Muscle layer of duodenum (tissue), 2 donors: ENCODE results near the gene PRKCQ.
"Not testable (repeated sequence)": the region's sequence is repeated elsewhere in the genome, so short reads cannot be mapped to it uniquely, and the experiment has no call there.

Experiments used
- H3K27ac ChIP-seq: one replicate; pipeline ENCODE4 v1.7.0; 2013; ENCODE audit warnings: mild to moderate bottlenecking, low read length
- H3K27me3 ChIP-seq: one replicate; pipeline ENCODE4 v1.7.0; 2013; ENCODE audit warnings: low read depth, mild to moderate bottlenecking, control low read depth, low read length
- H3K36me3 ChIP-seq, 2 donors: one replicate each; pipeline ENCODE4 v1.7.0; 2013; ENCODE audit warnings: low read length in 2 of 2, control low read depth in 1 of 2, mild to moderate bottlenecking in 1 of 2; ENCODE audit not compliant: insufficient read depth in 2 of 2, control insufficient read depth in 1 of 2
- H3K4me1 ChIP-seq, 2 donors: one replicate each; pipeline ENCODE4 v1.7.0; 2013; ENCODE audit warnings: low read length in 2 of 2, mild to moderate bottlenecking in 2 of 2, control low read depth in 1 of 2, moderate library complexity in 1 of 2; ENCODE audit not compliant: insufficient read depth in 2 of 2, control insufficient read depth in 1 of 2
- H3K4me3 ChIP-seq, 2 donors: one replicate each; pipeline ENCODE4 v1.7.0; 2013; ENCODE audit warnings: low read length in 2 of 2, low read depth in 1 of 2, mild to moderate bottlenecking in 1 of 2
- H3K9me3 ChIP-seq, 2 donors: one replicate each; pipeline ENCODE4 v1.7.0; 2013; ENCODE audit warnings: low read length in 2 of 2, control low read depth in 1 of 2, mild to moderate bottlenecking in 1 of 2; ENCODE audit not compliant: control insufficient read depth in 1 of 2
- donor health status: healthy.

Gene PRKCQ

DNA sequence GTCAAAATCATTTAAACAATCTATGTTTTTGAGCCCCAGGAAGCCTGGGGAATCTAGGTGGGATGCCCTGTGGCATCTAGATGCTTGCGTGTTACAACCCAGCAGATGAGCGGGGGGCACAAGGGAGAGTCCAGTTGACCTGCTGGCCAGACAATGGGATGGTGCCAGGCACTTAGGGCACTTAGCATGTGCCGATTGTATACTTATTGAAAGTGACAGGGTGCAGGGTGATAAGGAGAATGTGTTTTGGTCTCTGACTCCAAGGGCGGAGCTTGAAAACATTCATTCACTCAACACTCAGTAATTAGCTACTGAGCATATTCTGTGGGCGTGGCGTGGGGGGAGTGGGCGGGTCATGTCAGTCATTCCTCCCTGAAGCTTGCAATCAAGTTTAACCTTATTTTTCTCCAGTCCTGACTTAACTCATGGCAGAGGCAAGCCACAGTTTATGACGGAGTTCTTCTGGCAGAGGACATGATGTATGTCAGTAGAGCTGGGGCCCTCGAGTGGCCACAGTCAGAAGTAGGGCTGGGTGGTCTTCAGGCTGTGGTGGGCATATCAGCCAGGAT, 115.1 kb downstream of the PRKCQ start:
- no peaks in the 10 kb centered on the region for H3K4me1 ChIP-seq
- peaks cover 0 to 4% of the 10 kb centered on the region in 2 donors for H3K9me3 ChIP-seq
- H3K27me3 ChIP-seq = no peaks in the 10 kb centered on the region
- no peak overlapping the region for H3K4me3 ChIP-seq
- no peaks in the 10 kb centered on the region for H3K36me3 ChIP-seq
- no peak overlapping the region for H3K27ac ChIP-seq

DNA sequence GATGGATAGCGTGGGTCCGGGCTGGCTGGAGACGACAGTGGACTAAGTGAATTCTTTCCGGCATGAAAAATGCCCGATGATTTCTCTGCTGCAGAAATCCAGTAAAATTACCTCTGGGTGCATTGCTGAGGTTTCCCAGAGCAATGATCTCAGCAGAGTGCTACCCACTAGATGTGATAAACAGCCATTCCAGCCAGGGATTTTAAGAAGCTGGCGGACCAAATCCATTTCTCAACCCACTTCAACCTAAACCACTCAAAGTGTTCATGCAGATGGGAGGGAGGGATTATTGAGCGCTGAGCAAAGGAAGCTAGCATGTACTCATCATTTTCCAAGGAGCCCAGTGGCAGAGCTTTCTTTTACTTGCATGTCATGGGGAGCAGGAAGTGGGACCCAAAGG, 116.7 kb downstream of the PRKCQ start:
- no peaks in the 10 kb centered on the region for H3K4me1 ChIP-seq
- no peaks in the 10 kb centered on the region for H3K36me3 ChIP-seq
- no peak overlapping the region for H3K27ac ChIP-seq
- no peaks in the 10 kb centered on the region for H3K27me3 ChIP-seq
- no peak overlapping the region for H3K4me3 ChIP-seq
- H3K9me3 ChIP-seq = no peaks in the 10 kb centered on the region

- Histone ChIP-seq H3K9me3 (peaks cover 0 to 3% of the 10 kb centered on the region in 2 donors), H3K4me1 (no peaks in the 10 kb centered on the region), H3K27ac (no peak overlapping the region), H3K4me3 (no peak overlapping the region), H3K36me3 (no peaks in the 10 kb centered on the region), H3K27me3 (no peaks in the 10 kb centered on the region)
These were observed 118.1 kb downstream of the PRKCQ start for GRCh38 chr10:6461961-6462360.

- no peak overlapping the region for H3K27ac ChIP-seq
- H3K4me1 ChIP-seq = no peaks in the 10 kb centered on the region
- H3K4me3 ChIP-seq = no peak overlapping the region
- no peaks in the 10 kb centered on the region for H3K27me3 ChIP-seq
- peaks cover 0 to 3% of the 10 kb centered on the region in 2 donors for H3K9me3 ChIP-seq
- H3K36me3 ChIP-seq = no peaks in the 10 kb centered on the region
These were observed 119.1 kb downstream of the PRKCQ start for GRCh38 chr10:6460861-6461409.

DNA sequence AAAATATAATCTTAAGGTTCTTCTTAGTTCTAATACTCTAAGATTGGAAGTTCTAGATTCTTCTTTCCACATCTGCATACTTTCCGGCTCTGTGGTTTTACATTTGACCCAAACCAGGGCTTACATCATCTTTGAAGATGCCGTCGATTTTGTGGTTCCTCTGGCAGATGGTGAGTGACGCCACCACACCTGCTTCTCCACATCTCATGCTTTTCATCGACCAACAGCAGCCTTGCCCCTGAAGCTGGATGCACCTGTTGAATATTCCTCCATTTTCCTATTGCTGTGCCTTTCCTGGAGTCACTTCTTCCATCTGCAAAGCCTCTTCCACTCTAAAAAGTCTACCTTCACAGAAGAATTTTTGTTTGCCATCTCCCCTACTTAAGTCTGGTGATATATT, 121.3 kb downstream of the PRKCQ start:
- no peaks in the 10 kb centered on the region for H3K36me3 ChIP-seq

GRCh38 chr10:6457376-6457775, 122.7 kb downstream of the PRKCQ start:
- Histone ChIP-seq H3K4me3 (no peak overlapping the region), H3K36me3 (no peaks in the 10 kb centered on the region), H3K9me3 (peaks cover 0 to 3% of the 10 kb centered on the region in 2 donors), H3K4me1 (no peaks in the 10 kb centered on the region), H3K27ac (no peak overlapping the region), H3K27me3 (no peaks in the 10 kb centered on the region)

More for the DNA sequence above, 121.3 kb downstream of the PRKCQ start:
- no peak overlapping the region for H3K27ac ChIP-seq
- no peaks in the 10 kb centered on the region for H3K4me1 ChIP-seq
- H3K9me3 ChIP-seq = peaks cover 0 to 3% of the 10 kb centered on the region in 2 donors
- no peaks in the 10 kb centered on the region for H3K27me3 ChIP-seq
- no peak overlapping the region for H3K4me3 ChIP-seq

DNA sequence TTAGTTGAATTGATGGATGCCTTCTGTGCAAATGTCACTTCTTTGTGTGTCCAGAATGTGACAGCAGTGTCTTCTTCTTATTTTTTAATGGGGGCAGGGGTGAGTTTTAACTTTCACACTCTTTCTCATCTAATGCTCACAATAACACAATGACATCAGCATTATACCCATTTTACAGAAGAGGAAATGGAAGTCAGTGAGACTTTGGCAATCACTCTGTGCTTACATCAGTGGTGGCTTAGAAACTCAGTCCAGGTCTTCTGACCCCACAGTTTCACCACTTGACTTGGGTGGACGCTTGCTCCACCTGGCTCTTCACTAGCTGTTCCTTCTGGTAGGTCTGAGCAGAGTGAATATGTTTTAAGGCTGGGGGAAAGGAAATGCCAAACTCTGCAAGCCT, 124.0 kb downstream of the PRKCQ start:
- Histone ChIP-seq H3K4me3 (no peak overlapping the region), H3K27ac (no peak overlapping the region), H3K27me3 (no peaks in the 10 kb centered on the region), H3K36me3 (no peaks in the 10 kb centered on the region), H3K4me1 (no peaks in the 10 kb centered on the region), H3K9me3 (peaks cover 0 to 3% of the 10 kb centered on the region in 2 donors)

DNA sequence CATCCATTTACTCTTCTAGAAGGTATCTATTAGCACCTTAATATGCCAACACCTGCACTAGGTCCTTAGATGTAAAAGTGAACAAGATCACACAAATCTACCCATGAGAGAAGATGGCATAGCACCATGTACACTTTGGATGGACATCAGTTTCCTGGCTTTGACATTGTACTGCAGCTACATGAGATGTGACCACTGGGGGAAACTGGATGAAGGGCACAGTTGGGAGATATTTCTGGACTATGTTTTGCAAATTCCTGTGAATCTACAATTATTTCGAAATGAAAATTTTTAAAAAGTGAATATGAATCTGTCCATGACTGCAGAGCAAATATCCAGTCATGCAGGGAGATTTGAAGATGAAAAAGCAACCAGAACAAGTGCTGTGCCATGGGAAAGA, 124.5 kb downstream of the PRKCQ start:
- peaks cover 0 to 3% of the 10 kb centered on the region in 2 donors for H3K9me3 ChIP-seq
- H3K27ac ChIP-seq = no peak overlapping the region
- H3K27me3 ChIP-seq = no peaks in the 10 kb centered on the region
- H3K36me3 ChIP-seq = no peaks in the 10 kb centered on the region
- no peaks in the 10 kb centered on the region for H3K4me1 ChIP-seq
- no peak overlapping the region for H3K4me3 ChIP-seq

- Histone ChIP-seq H3K9me3 (no peaks in the 10 kb centered on the region), H3K27ac (no peak overlapping the region), H3K36me3 (no peaks in the 10 kb centered on the region), H3K4me3 (no peak overlapping the region), H3K27me3 (no peaks in the 10 kb centered on the region), H3K4me1 (no peaks in the 10 kb centered on the region)
These were observed 133.4 kb downstream of the PRKCQ start for GRCh38 chr10:6446711-6447110.

- Histone ChIP-seq H3K9me3 (no peaks in the 10 kb centered on the region), H3K27me3 (no peaks in the 10 kb centered on the region), H3K36me3 (no peaks in the 10 kb centered on the region), H3K4me1 (no peaks in the 10 kb centered on the region), H3K4me3 (peak overlapping the region in 1 of 2 donors; percentile 34), H3K27ac (no peak overlapping the region)
These were observed 134.3 kb downstream of the PRKCQ start for GRCh38 chr10:6445671-6446316.

DNA sequence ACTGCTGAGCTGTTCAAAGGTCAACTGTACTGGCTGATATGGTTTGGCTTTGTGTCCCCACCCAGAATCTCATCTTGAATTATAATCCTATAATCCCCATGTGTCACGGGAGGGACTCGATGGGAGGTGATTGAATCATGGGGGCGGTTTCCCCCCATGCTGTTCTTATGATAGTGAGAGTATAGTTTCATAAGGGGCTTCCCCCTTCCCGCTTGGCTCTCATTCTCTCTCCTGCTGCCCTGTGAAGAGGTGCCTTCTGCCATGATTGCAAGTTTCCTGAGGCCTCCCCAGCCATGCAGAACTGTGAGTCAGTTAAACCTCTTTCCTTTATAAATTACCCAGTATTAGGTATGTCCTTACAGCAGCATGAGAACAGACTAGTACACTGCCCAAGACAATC, 140.2 kb downstream of the PRKCQ start:
- not testable (repeated sequence) for H3K27me3 ChIP-seq, H3K4me1 ChIP-seq, H3K27ac ChIP-seq, H3K9me3 ChIP-seq, H3K4me3 ChIP-seq, H3K36me3 ChIP-seq

DNA sequence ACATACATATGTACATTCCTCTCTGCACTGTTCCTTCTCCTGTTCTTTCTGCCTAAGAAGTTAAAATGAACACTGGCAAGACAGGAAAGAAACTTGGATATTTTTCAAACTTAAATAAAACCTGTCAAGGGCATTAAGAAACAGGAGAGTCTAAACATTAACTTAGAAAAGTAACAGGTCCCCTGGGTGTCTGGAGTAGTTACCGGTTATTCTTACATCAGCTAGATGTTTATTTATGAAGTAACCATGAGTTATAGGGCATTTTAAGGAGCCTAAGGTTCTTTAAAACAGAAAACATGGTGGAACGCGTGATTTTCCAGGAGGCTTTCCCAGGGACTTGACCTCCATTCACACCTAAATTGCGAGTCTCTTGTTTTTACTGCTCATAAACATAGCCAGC, 148.2 kb downstream of the PRKCQ start:
- no peaks in the 10 kb centered on the region for H3K36me3 ChIP-seq
- H3K9me3 ChIP-seq = no peaks in the 10 kb centered on the region
- no peaks in the 10 kb centered on the region for H3K4me1 ChIP-seq
- no peak overlapping the region for H3K27ac ChIP-seq
- no peaks in the 10 kb centered on the region for H3K27me3 ChIP-seq
- H3K4me3 ChIP-seq = no peak overlapping the region
